ENCODE measurements around the gene H3-3A. TPM values are rescaled to one million over a fixed set of nuclear protein-coding genes. Genes with fewer than 3 reads are reported as not detected.

Gene H3-3A
- total and polyA plus RNA-seq, 2 of the 8 experiments (the other 6 are each of a cell fraction or from before 2014, with no cell fraction given): 1,157 to 1,223 TPM

GRCh38 chr1:226064816-226065248, 2.3 kb downstream of the H3-3A start (continued):
- TF ChIP-seq, protein P1, sequence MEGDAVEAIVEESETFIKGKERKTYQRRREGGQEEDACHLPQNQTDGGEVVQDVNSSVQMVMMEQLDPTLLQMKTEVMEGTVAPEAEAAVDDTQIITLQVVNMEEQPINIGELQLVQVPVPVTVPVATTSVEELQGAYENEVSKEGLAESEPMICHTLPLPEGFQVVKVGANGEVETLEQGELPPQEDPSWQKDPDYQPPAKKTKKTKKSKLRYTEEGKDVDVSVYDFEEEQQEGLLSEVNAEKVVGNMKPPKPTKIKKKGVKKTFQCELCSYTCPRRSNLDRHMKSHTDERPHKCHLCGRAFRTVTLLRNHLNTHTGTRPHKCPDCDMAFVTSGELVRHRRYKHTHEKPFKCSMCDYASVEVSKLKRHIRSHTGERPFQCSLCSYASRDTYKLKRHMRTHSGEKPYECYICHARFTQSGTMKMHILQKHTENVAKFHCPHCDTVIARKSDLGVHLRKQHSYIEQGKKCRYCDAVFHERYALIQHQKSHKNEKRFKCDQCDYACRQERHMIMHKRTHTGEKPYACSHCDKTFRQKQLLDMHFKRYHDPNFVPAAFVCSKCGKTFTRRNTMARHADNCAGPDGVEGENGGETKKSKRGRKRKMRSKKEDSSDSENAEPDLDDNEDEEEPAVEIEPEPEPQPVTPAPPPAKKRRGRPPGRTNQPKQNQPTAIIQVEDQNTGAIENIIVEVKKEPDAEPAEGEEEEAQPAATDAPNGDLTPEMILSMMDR (IDR thresholded peaks at IDR 0.05; ENCODE audit: control extremely low read depth in 1 of 3, insufficient read depth in 1 of 3, low read depth in 1 of 3, low read length in 3 of 3): peak in 2 of 3 experiments; percentile 60 to 69; a peak in 3 of 4 replicates
- TF ChIP-seq NRF1 (IDR thresholded peaks at IDR 0.05; ENCODE audit: low read depth, low read length) (no peak), NANOG (IDR thresholded peaks at IDR 0.05; ENCODE audit: insufficient read depth, low read depth, low read length, poor library complexity, severe bottlenecking) (no peak), TEAD4 (IDR thresholded peaks at IDR 0.05; ENCODE audit: low read depth, low read length) (no peak), GABPA (IDR thresholded peaks at IDR 0.05; ENCODE audit: borderline replicate concordance, insufficient read depth, low read length) (no peak), RAD21 (IDR thresholded peaks at IDR 0.05 in 1 of 2, conservative IDR thresholded peaks at IDR 0.05 in 1 of 2; ENCODE audit: low read depth in 2 of 2, low read length in 2 of 2) (peak; percentile 57 to 72), CBX8 (IDR thresholded peaks at IDR 0.05; ENCODE audit: borderline replicate concordance, low read depth, low read length) (no peak)

All from H1 (cell line).